GM18951 (cell line): ENCODE results near the gene RPP40.
"Not testable (repeated sequence)": the region's sequence is repeated elsewhere in the genome, so short reads cannot be mapped to it uniquely, and the experiment has no call there.

Source experiments
- POLR2A ChIP-seq: IDR thresholded peaks from 4 replicates; pipeline ENCODE4 v1.6.1; 2011; ENCODE audit warnings: mild to moderate bottlenecking; ENCODE audit not compliant: insufficient read length, insufficient read depth; ENCODE audit errors: extremely low read depth
- in situ Hi-C: fragments of 300-500 bp; cut with MboI; formaldehyde crosslinking; loops from one replicate; pipeline ENCODE4 v1.12.0; 2022; ENCODE audit warnings: low sequenced_read_pairs, mixed read lengths, inconsistent platforms; ENCODE audit not compliant: unreplicated experiment

RPP40 gene, protein sequence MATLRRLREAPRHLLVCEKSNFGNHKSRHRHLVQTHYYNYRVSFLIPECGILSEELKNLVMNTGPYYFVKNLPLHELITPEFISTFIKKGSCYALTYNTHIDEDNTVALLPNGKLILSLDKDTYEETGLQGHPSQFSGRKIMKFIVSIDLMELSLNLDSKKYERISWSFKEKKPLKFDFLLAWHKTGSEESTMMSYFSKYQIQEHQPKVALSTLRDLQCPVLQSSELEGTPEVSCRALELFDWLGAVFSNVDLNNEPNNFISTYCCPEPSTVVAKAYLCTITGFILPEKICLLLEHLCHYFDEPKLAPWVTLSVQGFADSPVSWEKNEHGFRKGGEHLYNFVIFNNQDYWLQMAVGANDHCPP

DNA sequence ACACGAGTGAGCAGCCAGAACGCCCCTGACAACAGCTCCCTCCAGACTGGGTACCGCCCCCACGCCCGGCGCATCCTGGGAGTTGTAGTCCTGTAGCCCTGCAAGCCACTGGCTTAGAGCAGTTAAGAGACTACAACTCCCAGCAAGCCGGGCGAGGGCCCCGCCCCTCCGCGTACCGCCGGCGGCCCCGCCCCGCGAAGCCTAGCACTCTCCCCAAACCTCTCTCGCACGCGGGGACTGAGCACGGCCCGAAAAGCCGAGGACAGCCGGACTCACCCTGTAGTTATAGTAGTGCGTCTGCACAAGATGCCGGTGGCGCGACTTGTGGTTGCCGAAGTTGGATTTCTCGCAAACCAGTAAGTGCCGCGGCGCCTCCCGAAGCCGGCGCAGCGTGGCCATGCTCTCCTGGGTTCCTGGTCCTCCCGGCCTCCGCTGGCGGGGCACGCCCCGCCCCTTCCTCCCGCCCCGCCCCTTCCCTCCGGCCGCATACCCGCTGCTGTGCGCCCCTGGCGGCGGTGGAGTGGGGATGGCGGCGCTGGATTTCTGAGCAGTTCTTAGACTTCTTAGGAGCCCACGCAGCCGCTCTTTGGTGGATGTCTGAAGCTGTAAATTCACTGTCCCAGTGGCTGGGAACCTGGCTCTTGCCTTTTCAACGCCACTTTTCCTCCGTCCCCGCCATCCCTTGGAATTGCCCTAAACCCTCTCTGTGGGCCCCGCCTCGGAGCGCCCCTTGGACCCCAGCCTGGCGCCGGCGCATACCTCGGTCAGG is at the start of gene RPP40:
Gene RPP40 (minus strand): TSS at position 434 of the 769 bp plus-strand sequence. CDS start 35 bp downstream, at position 399.
- in situ Hi-C loops, result no loop called here
- TF ChIP-seq POLR2A, result peak; percentile 68

DNA sequence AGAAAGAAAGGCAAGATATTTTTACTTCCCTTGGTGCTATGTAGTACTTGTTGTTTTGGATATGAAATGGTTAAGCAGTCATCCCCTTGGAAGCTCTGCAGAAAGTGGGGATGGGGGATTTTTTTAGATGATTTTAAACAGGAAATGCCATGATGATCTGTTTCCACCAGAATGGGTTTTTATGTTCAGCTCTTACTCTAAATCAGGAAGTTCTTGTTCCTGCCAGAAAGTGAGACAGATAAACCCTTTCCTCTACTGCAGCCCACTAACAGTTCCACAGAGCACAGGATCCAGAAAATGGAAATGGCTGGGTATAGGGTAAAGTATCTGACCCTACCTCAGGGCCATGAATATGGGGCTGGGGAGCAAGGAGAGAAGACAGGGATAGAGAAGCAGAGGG is 49.2 kb upstream of the RPP40 start:
- in situ Hi-C loops, result no loop called here
- no peak for TF ChIP-seq POLR2A

DNA sequence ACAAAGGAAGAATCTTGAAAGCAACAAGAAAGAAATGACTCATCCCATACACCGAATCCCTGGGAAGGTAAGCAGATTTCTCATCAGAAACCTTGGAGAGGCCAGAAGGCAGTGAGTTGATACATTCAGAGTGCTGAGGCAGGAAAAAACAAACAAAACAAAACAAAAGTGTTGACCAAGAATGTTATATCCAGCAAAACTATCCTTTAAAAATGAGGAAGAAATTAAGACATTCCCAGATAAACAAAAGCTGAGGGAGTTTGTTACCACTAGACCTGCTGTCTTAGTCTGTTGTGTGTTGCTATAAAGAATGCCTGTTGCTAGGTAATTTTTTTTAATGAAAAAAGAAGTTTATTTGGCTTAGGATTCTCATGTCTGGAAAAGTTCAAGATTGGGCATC is 47.6 kb upstream of the RPP40 start:
- no peak for TF ChIP-seq POLR2A
- in situ Hi-C loops, result no loop called here

DNA sequence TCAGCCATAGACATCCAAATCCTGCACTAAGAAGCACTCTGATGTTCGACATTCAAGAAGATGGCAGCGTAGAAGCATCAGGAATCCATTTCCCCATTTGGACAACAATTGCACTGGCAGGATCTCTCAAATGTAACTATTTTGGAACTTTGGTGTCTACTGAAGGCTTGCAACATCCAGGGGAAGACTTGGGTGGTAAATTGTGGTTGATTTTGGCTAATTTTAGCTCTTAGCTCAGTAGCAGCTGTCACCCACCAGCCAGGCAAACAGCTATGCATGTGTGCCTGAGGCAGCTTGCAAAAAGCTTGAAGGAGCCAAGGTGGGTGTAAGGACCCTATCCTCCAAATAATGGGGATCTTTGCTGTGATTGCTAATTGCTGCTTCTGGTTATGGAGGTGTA is 46.2 kb upstream of the RPP40 start:
- no peak for TF ChIP-seq POLR2A
- in situ Hi-C loops, result no loop called here

DNA sequence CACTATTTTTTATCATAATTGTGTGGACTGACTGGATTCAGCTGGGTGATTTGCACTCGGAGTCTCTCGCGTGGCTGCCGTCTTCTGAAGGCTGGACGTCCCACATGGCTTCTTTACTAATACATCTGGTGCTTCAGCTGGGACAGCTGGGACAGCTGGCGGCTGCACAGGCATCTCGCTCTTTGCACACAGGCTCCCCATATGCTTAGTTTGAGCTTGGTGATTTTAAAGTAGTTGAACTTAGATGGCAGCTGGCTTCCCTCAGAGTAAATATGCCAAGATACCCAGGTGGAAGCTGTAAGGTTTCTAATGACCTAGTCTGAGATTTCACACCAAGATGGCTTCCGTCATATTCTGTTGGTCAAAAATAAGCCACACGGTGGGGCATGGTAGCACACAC is 42.6 kb upstream of the RPP40 start:
- TF ChIP-seq POLR2A, result no peak
- in situ Hi-C loops, result no loop called here

DNA sequence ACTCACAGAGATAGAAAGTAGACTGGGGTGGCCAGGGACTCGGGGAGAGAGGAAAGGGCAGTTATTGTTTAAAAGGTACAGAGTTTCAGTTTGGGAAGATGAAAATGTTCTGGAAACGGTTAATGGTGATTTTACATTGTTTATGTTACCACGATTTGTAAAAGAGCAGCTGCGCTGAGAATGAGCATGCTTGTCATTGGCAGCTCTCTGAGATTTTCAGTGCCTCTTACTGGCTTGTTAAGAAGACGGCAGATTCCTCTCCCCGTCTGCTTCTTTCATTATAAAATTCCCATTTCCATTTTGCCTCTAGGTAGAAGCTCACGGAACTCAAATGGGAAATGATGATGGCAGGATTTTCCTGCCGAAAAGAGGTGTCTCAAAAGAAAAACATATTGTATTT is 41.6 kb upstream of the RPP40 start:
- in situ Hi-C loops, result no loop called here
- no peak for TF ChIP-seq POLR2A

DNA sequence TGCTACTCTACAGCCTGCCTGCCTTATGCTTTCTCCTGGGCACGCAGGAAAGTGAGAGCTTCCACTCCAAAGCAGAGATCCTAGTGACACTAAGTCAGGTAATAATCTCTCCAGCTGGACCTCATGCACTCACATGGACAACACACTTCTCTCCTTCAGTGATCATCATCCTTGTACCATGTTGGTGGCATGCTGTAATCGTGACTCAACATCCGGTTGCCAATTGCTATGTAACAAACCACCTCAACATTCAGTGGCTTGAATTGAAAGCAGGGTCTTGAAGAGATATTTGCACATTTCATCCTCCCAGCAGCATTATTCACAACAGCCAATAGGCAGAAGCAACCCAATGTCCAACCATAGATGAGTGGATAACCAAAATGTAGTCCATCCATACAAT is 41.0 kb upstream of the RPP40 start:
- no peak for TF ChIP-seq POLR2A
- in situ Hi-C loops, result no loop called here

DNA sequence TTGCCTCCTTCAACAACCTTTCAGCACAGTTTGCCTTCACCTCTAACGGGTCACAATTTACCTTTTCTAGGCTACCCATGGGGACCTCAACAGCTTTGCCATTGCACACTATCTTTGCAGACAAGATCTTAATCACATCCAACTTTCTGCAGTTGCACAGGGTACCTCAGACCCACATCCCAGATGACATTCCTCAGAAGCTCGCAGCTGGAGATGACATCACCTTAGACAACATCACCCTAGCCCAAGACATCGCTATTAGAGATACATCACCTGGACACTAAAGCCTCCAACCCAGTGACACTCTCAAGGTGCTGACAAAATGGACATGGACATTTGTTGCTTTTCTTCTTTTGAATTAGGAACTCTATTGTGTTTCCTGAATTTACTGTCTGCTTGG is 38.6 kb upstream of the RPP40 start:
- in situ Hi-C loops, result no loop called here

DNA sequence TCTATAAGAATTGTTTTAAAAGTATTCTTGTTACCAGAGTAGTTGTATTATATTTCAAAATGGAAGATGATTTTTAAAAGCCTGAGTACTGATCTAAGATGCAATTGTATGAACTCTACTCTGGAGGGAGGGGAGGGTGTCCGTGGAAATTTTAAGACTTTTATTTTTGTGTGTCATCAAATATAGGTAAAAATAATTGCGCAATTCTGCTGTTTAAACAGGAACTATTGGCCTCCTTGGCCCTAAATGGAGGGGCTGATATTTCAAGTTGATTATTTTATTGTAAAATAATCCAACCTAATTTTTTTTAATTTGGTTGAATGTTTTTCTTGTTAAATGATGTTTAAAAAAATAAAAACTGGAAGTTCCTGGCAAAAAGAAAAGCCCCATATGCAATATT is 38.1 kb upstream of the RPP40 start:
- in situ Hi-C loops, result no loop called here
- no peak for TF ChIP-seq POLR2A

More for the DNA sequence above, 38.6 kb upstream of the RPP40 start:
- no peak for TF ChIP-seq POLR2A

DNA sequence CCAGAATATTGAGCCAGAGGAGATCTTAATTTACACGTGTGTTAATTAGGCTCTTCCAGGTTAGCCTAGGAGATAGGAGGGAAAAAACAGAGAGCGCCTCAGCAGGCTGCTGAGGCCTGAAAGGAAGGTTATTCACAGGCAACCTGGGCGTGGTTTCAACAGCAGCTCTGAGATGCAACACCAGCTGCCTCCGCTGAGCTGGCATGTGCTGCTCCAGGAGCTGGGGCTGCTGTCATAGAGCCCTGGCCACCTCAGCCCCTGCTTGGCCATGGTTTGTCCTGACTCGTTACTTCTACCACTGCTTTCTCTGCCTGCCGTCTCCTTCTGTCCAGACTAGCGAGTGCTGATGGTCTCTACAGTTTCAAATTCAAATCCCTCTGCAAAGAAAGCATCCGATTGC is 32.4 kb upstream of the RPP40 start:
- in situ Hi-C loops, result no loop called here
- TF ChIP-seq POLR2A, result no peak

DNA sequence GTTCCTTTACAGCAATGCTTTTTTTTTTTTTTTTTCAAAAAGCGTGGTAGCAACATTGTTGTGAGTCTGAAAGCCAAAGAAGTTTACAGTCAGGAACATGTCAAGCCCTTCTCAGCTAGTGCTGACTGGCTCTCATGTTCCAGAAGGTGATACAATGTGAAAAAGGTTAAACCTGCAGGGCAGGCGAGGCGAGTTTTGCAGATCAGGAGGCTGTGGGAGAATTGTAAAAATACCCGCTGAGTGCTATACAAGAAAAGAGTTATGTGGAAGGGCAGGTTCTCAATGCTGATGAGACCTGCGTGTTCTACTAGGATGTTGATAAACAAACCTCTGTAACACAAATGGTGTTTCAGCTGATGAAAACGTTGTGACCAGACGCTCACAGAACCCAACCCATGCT is 30.9 kb upstream of the RPP40 start:
- no peak for TF ChIP-seq POLR2A
- in situ Hi-C loops, result no loop called here

DNA sequence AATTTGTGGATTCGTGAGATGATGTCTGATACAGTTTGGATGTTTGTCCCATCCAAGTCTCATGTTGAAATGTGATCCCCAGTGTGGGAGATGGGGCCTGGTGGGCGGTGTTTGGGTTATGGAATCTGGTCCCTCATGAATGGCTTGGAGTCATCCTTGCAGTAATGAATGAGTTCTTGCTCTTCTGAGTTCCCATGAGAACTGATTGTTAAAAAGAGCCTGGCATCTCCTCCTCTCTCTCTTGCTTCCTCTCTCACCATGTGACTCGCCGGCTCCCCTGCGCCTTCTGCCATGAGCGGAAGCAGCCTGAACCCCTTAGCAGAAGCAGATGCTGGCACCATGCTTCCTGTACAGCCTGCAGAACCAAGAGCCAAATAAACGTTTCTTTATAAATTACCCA is 30.5 kb upstream of the RPP40 start:
- no peak for TF ChIP-seq POLR2A
- in situ Hi-C loops, result no loop called here

DNA sequence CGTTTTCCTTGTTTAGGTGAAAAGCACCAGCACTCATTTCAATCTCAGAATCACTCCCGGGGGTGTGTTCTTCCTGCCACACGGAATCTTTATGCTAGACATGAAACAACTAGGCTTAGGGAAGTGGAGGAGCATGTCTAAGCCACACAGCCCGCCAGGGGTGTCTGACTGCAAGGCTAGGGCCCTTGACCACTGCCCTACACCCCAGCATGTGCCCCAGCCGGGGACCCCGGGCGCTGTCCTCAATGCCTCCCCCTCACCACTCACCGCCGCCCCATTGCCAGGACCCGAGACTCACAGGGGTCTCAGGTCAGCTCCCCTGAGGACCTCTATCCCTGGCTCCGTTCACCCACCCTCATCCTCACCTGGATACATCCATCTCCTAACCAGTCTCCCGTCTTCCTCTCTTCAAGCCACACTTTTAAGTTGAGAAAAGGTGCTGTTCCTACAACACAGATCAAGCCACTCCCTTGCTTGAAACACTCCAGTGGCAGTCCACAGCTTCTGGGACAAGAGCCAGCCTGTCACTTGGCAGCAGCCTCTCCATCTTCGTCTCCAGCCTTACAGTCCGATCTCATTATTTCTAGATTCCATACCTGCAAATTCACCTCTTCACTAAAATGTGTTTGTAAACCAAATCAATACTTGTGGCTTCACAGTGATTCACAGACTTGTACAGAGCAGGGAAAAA is 29.5 kb upstream of the RPP40 start:
- in situ Hi-C loops, result not testable (repeated sequence)

DNA sequence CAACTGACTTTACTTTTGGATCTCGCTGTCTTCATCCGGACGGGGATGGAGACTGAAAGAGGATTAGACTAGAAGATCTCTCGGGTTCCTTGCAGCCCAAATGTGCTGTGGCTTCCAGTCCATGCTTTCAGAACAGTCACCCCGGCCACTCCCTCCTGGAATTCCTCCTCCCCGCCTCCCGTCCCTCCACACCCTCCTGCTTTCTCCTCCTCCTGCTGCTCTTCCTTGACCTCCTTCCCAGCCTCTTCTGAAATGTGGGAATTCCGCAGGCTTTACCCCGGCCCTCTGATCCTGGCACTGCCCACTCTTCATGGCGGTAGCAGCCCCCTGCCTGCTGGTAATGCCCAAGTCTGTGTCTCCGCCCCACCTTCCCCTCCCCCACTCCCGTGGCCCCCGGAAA is 28.9 kb upstream of the RPP40 start:
- in situ Hi-C loops, result not testable (repeated sequence)
